GM12878 (cell line): ENCODE measurements around the gene TNFAIP2. TPM values are rescaled to one million over a fixed set of nuclear protein-coding genes. Genes with fewer than 3 reads are reported as not detected.

Source experiments
- ATF7 ChIP-seq: fragments of 450-650 bp; IDR thresholded peaks from 2 replicates; pipeline ENCODE4 v1.6.1; 2016; ENCODE audit warnings: low read depth, mild to moderate bottlenecking
- BCL3 ChIP-seq: IDR thresholded peaks from 2 replicates; pipeline ENCODE4 v1.6.1; 2011; ENCODE audit warnings: borderline replicate concordance, low read depth, mild to moderate bottlenecking, moderate library complexity, low read length; ENCODE audit not compliant: insufficient read depth, poor library complexity, severe bottlenecking
- BRCA1 ChIP-seq: IDR thresholded peaks from 2 replicates; pipeline ENCODE4 v1.6.1; 2011; ENCODE audit warnings: low read depth, low read length, improper control_type of control experiment
- CHD1 ChIP-seq: IDR thresholded peaks from 2 replicates; pipeline ENCODE4 v1.6.1; 2012; ENCODE audit warnings: low read depth, low read length, improper control_type of control experiment
- E2F4 ChIP-seq: IDR thresholded peaks from 2 replicates; pipeline ENCODE4 v1.6.1; 2012; ENCODE audit warnings: low read depth, low read length, improper control_type of control experiment
- ELK1 ChIP-seq: IDR thresholded peaks from 2 replicates; pipeline ENCODE4 v1.6.1; 2012; ENCODE audit warnings: low read depth, low read length, improper control_type of control experiment
- ETV6 ChIP-seq, 2 experiments: fragments of 450-650 bp in 1 of 2; IDR thresholded peaks in 1 of 2; conservative IDR thresholded peaks in 1 of 2; 2 replicates each; pipeline ENCODE4 v1.6.1; 2014; ENCODE audit warnings: antibody characterized with exemption in 1 of 2, borderline replicate concordance in 1 of 2, low read depth in 1 of 2, mild to moderate bottlenecking in 1 of 2, moderate library complexity in 1 of 2
- HCFC1 ChIP-seq: fragments of 150-350 bp; IDR thresholded peaks from 2 replicates; pipeline ENCODE4 v1.6.1; 2014; ENCODE audit warnings: low read length
- IKZF2 ChIP-seq, 2 experiments: fragments of 450-650 bp; IDR thresholded peaks; 2 replicates each; pipeline ENCODE4 v1.6.1; 2017; ENCODE audit warnings: mild to moderate bottlenecking in 2 of 2, moderate library complexity in 2 of 2
- IRF4 ChIP-seq: IDR thresholded peaks from 2 replicates; pipeline ENCODE4 v1.6.1; 2011; ENCODE audit warnings: low read depth, low read length
- JUND ChIP-seq: IDR thresholded peaks from 2 replicates; pipeline ENCODE4 v1.6.1; 2012; ENCODE audit warnings: low read depth, mild to moderate bottlenecking, low read length, improper control_type of control experiment, moderate library complexity
- MAX ChIP-seq: IDR thresholded peaks from 2 replicates; pipeline ENCODE4 v1.6.1; 2012; ENCODE audit warnings: low read depth, low read length, improper control_type of control experiment
- MLLT1 ChIP-seq: fragments of 450-650 bp; IDR thresholded peaks from 2 replicates; pipeline ENCODE4 v1.6.1; 2016; ENCODE audit warnings: mild to moderate bottlenecking
- NR2F1 ChIP-seq: fragments of 450-650 bp; conservative IDR thresholded peaks from 2 replicates; pipeline ENCODE4 v1.6.1; 2017; ENCODE audit warnings: mild to moderate bottlenecking
- RBBP5 ChIP-seq: fragments of 200-600 bp; sonication (generic); conservative IDR thresholded peaks from 2 replicates; pipeline ENCODE4 v1.6.1; 2016
- RCOR1 ChIP-seq: conservative IDR thresholded peaks from 2 replicates; pipeline ENCODE4 v1.6.1; 2012; ENCODE audit warnings: low read depth, low read length, improper control_type of control experiment
- SMARCA5 ChIP-seq: fragments of 450-650 bp; IDR thresholded peaks from 2 replicates; pipeline ENCODE4 v1.6.1; 2017; ENCODE audit warnings: mild to moderate bottlenecking
- TAF1 ChIP-seq: IDR thresholded peaks from 2 replicates; pipeline ENCODE4 v1.6.1; 2011; ENCODE audit warnings: mild to moderate bottlenecking, low read depth, low read length, borderline replicate concordance
- TCF12 ChIP-seq: IDR thresholded peaks from 2 replicates; pipeline ENCODE4 v1.6.1; 2011; ENCODE audit warnings: low read depth, mild to moderate bottlenecking, low read length
- WRNIP1 ChIP-seq: IDR thresholded peaks from 2 replicates; pipeline ENCODE4 v1.6.1; 2011; ENCODE audit warnings: low read depth, low read length, improper control_type of control experiment, borderline replicate concordance
- ZNF592 ChIP-seq: fragments of 450-650 bp; IDR thresholded peaks from 2 replicates; pipeline ENCODE4 v1.6.1; 2017; ENCODE audit warnings: mild to moderate bottlenecking, moderate library complexity
- polyA plus RNA-seq, 11 experiments: library from polyadenylated mRNA; depleted of rRNA in 4 of 11; unstranded in 6 of 11; stranded (reverse) in 5 of 11; fragments of >200 nt; fragmentation: Nextera tagmentation in 4 of 11; fragmentation: Illumina TruSeq in 1 of 11; extraction: Ambion mirVana in 4 of 11; extraction: Trizol in 1 of 11; gene quantifications; 1 replicate in 1 of 11; 2 replicates in 10 of 11; pipeline versions ENCODE4 v1.2.1 to v1.2.3, GENCODE V29; 2011 to 2016; ENCODE audit warnings: inconsistent platforms in 2 of 11, missing spikeins in 2 of 11, low read depth in 1 of 11
- total RNA-seq, 4 experiments: library from RNA; depleted of rRNA in 3 of 4; stranded (reverse); fragments of >200 nt in 3 of 4; fragmentation: Illumina TruSeq in 1 of 4; extraction: Trizol in 1 of 4; gene quantifications; 2 replicates each; pipeline versions ENCODE4 v1.2.1 to v1.2.3, GENCODE V29; 2013 to 2021

The TNFAIP2 gene
- total and polyA plus RNA-seq, 10 of the 15 experiments (the other 5 are each of a cell fraction or from before 2014, with no cell fraction given), result 7.1 to 150 (median 74.5) TPM

- TF ChIP-seq IRF4 (0 out of 2 replicates have a peak, but pooled peaks have one; percentile 24), NR2F1 (no peak), SMARCA5 (peak; percentile 80), E2F4 (0 out of 2 replicates have a peak, but pooled peaks have one; percentile 19), MAX (0 out of 2 replicates have a peak, but pooled peaks have one; percentile 2), RBBP5 (no peak), BCL3 (no peak), ETV6 (conservative IDR thresholded peaks at IDR 0.05 in 1 of 2, IDR thresholded peaks at IDR 0.05 in 1 of 2; ENCODE audit: borderline replicate concordance in 1 of 2, low read depth in 1 of 2) (no peak), ATF7 (no peak), TCF12 (no peak), WRNIP1 (0 out of 2 replicates have a peak, but pooled peaks have one; percentile 52), ELK1 (no peak), RCOR1 (no peak), IKZF2 (IDR thresholded peaks at IDR 0.05) (peak in 1 of 2 experiments; percentile 6; a peak in 2 of 4 replicates), HCFC1 (no peak), TAF1 (no peak), MLLT1 (no peak), ZNF592 (peak; percentile 68; the same call in 1 of the 2 replicates), CHD1 (no peak), BRCA1 (no peak), JUND (no peak)
These were observed 18.0 kb downstream of the TNFAIP2 start (continued) for GRCh38 chr14:103141117-103141796.
